ENCODE data around the gene ELL2.

The ELL2 gene

DNA sequence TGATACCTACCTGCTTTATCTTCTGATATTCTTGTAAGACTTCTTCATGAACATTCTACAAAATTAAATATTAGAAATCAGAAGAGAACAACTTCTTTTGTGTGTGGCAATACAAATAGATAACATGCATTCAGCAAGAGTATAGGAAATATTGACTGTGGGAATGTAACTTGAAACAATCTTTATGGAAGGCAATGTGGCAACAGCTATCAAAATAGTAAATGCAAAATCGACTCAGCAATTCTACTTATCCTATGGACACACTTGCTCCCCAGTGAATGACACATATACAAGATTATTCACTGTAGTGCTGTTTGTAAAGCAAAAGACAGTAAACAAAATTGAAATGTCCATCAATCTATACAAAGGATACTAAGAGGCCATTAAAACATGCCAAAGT lies 72.6 kb downstream of the ELL2 start:
- Histone ChIP-seq H3K27me3 (ENCODE audit: insufficient read depth, poor library complexity, severe bottlenecking) (no peaks in the 10 kb centered on the region), H3K27ac (ENCODE audit: poor library complexity, severe bottlenecking) (no peak overlapping the region), H3K9me3 (ENCODE audit: severe bottlenecking) (no peaks in the 10 kb centered on the region), H3K4me3 (ENCODE audit: severe bottlenecking) (no peak overlapping the region), H3K36me3 (ENCODE audit: low read depth) (peaks cover 87% of the 10 kb centered on the region), H3K4me1 (ENCODE audit: insufficient read depth, poor library complexity, severe bottlenecking) (peaks cover 3% of the 10 kb centered on the region)
- DNase-seq (ENCODE audit: low spot score) (no peak), ATAC-seq (ENCODE audit: low read depth) (no peak)
- TF ChIP-seq, protein P1, sequence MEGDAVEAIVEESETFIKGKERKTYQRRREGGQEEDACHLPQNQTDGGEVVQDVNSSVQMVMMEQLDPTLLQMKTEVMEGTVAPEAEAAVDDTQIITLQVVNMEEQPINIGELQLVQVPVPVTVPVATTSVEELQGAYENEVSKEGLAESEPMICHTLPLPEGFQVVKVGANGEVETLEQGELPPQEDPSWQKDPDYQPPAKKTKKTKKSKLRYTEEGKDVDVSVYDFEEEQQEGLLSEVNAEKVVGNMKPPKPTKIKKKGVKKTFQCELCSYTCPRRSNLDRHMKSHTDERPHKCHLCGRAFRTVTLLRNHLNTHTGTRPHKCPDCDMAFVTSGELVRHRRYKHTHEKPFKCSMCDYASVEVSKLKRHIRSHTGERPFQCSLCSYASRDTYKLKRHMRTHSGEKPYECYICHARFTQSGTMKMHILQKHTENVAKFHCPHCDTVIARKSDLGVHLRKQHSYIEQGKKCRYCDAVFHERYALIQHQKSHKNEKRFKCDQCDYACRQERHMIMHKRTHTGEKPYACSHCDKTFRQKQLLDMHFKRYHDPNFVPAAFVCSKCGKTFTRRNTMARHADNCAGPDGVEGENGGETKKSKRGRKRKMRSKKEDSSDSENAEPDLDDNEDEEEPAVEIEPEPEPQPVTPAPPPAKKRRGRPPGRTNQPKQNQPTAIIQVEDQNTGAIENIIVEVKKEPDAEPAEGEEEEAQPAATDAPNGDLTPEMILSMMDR (IDR thresholded peaks at IDR 0.05; ENCODE audit: poor library complexity, severe bottlenecking): no peak

DNA sequence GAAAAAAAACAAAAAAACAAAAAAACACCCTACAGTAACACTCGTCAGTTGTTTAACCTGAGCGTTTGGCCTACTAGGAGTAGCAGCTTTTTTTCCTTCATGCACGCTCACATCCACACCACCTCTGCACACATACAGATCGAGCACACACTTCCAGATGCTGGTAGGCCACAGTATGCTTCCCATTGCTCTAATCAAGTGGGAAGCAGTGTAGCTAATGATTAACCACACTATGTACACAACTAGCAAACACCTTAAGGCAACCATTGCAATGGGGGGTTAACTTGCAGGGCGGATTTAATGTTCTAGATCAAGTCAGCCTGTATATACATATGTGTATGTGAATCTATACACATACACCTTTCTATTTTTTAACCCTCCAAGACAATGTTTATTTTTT lies 73.7 kb downstream of the ELL2 start:
- no peak for ATAC-seq (ENCODE audit: low read depth)
- TF ChIP-seq, protein P1 (IDR thresholded peaks at IDR 0.05; ENCODE audit: poor library complexity, severe bottlenecking): no peak
- H3K36me3 ChIP-seq (ENCODE audit: low read depth): peaks cover 76% of the 10 kb centered on the region

DNA sequence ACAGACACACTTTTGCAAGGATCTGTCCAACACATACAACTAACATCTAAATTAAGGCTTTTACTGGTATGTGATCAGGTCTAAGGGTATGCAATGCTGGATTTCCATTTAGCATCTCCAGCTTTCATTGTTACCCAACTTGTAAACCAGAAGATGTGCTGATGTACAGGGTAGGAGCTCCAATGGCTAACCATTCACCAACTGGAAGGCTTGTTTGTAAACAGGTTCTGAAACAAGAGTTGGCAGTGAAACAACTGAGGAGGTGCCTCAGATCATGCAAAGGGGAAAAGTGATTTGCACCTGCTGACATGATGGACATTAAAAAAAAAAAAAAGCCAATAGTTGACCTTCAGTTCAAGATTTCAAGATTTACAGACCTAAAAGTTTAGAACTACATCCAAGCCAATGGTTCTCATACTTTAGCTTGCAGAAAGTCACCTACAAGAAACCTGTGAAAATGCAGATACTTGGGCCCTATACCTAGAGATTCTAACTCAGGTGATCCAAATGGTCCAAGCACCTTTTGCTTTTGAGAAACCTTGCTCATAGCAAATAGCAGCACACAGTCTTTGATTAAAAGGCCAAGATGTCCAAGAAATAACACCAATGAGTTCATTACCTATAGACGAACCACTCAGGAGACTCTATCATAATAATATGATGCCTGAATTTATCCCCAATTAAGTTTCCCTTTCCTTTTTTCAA lies 75.2 kb downstream of the ELL2 start:
- peaks cover 8% of the 10 kb centered on the region for H3K4me1 ChIP-seq (ENCODE audit: insufficient read depth, poor library complexity, severe bottlenecking)
- no peaks in the 10 kb centered on the region for H3K27me3 ChIP-seq (ENCODE audit: insufficient read depth, poor library complexity, severe bottlenecking)
- TF ChIP-seq, protein P1 (IDR thresholded peaks at IDR 0.05; ENCODE audit: poor library complexity, severe bottlenecking): no peak
- no peaks in the 10 kb centered on the region for H3K9me3 ChIP-seq (ENCODE audit: severe bottlenecking)
- H3K4me3 ChIP-seq (ENCODE audit: severe bottlenecking): no peak overlapping the region
- ATAC-seq (ENCODE audit: low read depth) (no peak), DNase-seq (ENCODE audit: low spot score) (no peak)
- peaks cover 61% of the 10 kb centered on the region for H3K36me3 ChIP-seq (ENCODE audit: low read depth)
- no peak overlapping the region for H3K27ac ChIP-seq (ENCODE audit: poor library complexity, severe bottlenecking)

More for the DNA sequence above, 73.7 kb downstream of the ELL2 start:
- H3K27me3 ChIP-seq (ENCODE audit: insufficient read depth, poor library complexity, severe bottlenecking): no peaks in the 10 kb centered on the region
- peaks cover 8% of the 10 kb centered on the region for H3K4me1 ChIP-seq (ENCODE audit: insufficient read depth, poor library complexity, severe bottlenecking)
- H3K4me3 ChIP-seq (ENCODE audit: severe bottlenecking): no peak overlapping the region
- H3K9me3 ChIP-seq (ENCODE audit: severe bottlenecking): no peaks in the 10 kb centered on the region
- no peak overlapping the region for H3K27ac ChIP-seq (ENCODE audit: poor library complexity, severe bottlenecking)
- no peak for DNase-seq (ENCODE audit: low spot score)

DNA sequence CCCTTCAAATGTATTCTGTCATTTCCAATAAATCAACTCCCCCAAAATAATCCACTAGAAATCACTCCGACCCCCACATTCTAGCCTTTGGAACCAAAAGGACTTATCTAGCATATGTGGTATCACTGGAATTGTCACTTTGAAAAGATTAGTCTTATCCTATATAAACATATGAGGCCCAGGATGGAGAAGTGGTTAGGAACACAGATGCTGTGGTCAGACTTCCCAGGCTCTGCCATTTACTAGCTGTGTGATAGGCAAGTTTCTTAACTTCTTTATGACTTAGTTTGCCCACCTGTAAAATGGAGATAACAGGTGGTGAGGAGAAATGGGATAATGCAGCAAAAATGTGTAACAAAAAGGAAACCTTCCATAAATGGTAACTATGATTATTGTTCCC lies 77.1 kb downstream of the ELL2 start:
- ATAC-seq (ENCODE audit: low read depth): no peak
- no peak for DNase-seq (ENCODE audit: low spot score)
- Histone ChIP-seq H3K4me1 (ENCODE audit: insufficient read depth, poor library complexity, severe bottlenecking) (peaks cover 8% of the 10 kb centered on the region), H3K27me3 (ENCODE audit: insufficient read depth, poor library complexity, severe bottlenecking) (no peaks in the 10 kb centered on the region), H3K4me3 (ENCODE audit: severe bottlenecking) (no peak overlapping the region), H3K9me3 (ENCODE audit: severe bottlenecking) (no peaks in the 10 kb centered on the region), H3K27ac (ENCODE audit: poor library complexity, severe bottlenecking) (peak overlapping the region; percentile 23), H3K36me3 (ENCODE audit: low read depth) (peaks cover 41% of the 10 kb centered on the region)
- TF ChIP-seq, protein P1 (IDR thresholded peaks at IDR 0.05; ENCODE audit: poor library complexity, severe bottlenecking): no peak

DNA sequence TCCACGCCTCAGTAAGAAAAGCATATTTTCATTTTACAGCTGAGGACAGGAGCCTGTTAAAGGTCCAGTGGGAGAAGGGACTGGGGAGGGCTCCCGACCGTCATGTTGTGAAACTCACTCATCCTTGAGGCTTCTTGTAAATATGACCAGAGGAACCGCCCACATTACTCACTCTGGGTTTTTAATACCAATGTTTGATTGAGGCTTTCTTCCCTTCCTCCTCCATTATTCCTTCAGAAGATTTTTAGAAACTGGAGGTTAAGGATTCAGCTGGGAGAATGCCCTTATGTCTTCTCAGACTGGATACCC lies 77.7 kb downstream of the ELL2 start:
- peak overlapping the region; percentile 23 for H3K27ac ChIP-seq (ENCODE audit: poor library complexity, severe bottlenecking)
- TF ChIP-seq, protein P1 (IDR thresholded peaks at IDR 0.05; ENCODE audit: poor library complexity, severe bottlenecking): no peak
- DNase-seq (ENCODE audit: low spot score) (no peak), ATAC-seq (ENCODE audit: low read depth) (peak; percentile 43)
- H3K4me3 ChIP-seq (ENCODE audit: severe bottlenecking): no peak overlapping the region
- H3K27me3 ChIP-seq (ENCODE audit: insufficient read depth, poor library complexity, severe bottlenecking): no peaks in the 10 kb centered on the region
- H3K36me3 ChIP-seq (ENCODE audit: low read depth): peaks cover 36% of the 10 kb centered on the region
- H3K4me1 ChIP-seq (ENCODE audit: insufficient read depth, poor library complexity, severe bottlenecking): peaks cover 8% of the 10 kb centered on the region
- H3K9me3 ChIP-seq (ENCODE audit: severe bottlenecking): no peaks in the 10 kb centered on the region
